Transverse colon (tissue), 3 donors: ENCODE data around the gene CCDC102B.

Experiments used
- POLR2A ChIP-seq: fragments of 450-650 bp; IDR thresholded peaks from one replicate; pipeline ENCODE4 v1.6.1; 2016; ENCODE audit warnings: antibody characterized with exemption, mild to moderate bottlenecking, moderate library complexity
- TF ChIP-seq, protein P1 (sequence below), 5 experiments: fragments of 200-600 bp in 3 of 5; fragments of 450-650 bp in 2 of 5; sonication (generic) in 3 of 5; IDR thresholded peaks; 1 replicate in 2 of 5; 2 replicates in 3 of 5; pipeline ENCODE4 v1.5.1; 2016 to 2017; ENCODE audit warnings: antibody characterized with exemption in 5 of 5, inconsistent platforms in 3 of 5, mild to moderate bottlenecking in 2 of 5, moderate library complexity in 1 of 5

GRCh38 chr18:68992719-68993482 lies 195.0 kb downstream of the CCDC102B start:
- TF ChIP-seq, protein P1, sequence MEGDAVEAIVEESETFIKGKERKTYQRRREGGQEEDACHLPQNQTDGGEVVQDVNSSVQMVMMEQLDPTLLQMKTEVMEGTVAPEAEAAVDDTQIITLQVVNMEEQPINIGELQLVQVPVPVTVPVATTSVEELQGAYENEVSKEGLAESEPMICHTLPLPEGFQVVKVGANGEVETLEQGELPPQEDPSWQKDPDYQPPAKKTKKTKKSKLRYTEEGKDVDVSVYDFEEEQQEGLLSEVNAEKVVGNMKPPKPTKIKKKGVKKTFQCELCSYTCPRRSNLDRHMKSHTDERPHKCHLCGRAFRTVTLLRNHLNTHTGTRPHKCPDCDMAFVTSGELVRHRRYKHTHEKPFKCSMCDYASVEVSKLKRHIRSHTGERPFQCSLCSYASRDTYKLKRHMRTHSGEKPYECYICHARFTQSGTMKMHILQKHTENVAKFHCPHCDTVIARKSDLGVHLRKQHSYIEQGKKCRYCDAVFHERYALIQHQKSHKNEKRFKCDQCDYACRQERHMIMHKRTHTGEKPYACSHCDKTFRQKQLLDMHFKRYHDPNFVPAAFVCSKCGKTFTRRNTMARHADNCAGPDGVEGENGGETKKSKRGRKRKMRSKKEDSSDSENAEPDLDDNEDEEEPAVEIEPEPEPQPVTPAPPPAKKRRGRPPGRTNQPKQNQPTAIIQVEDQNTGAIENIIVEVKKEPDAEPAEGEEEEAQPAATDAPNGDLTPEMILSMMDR (IDR thresholded peaks at IDR 0.05) = no peak
- TF ChIP-seq POLR2A = no peak
